Measurements from ENCODE around the gene PLA2G3. TPM values are rescaled to one million over a fixed set of nuclear protein-coding genes. Genes with fewer than 3 reads are reported as not detected.

Gene PLA2G3
- total and polyA plus RNA-seq, 2 donors from 2014 or later = 1.2 TPM; not detected in 1

- no peaks in the 10 kb centered on the region for H3K36me3 ChIP-seq (ENCODE audit: control insufficient read depth in 2 of 3, insufficient read depth in 3 of 3, low read length in 3 of 3)
- intact Hi-C loops (cut with DNase I) = no loop called here
- H3K9ac ChIP-seq (ENCODE audit: low read length in 3 of 3) = no peak overlapping the region
- H3K4me3 ChIP-seq (ENCODE audit: low read length in 3 of 3) = no peak overlapping the region
- peaks cover 0 to 7% (median 6%) of the 10 kb centered on the region in 3 donors for H3K4me1 ChIP-seq (ENCODE audit: control insufficient read depth in 2 of 3, insufficient read depth in 2 of 3, low read depth in 1 of 3, low read length in 3 of 3)
- DNase-seq = peak; percentile 72 to 85 (median 80)
- H3K27me3 ChIP-seq (ENCODE audit: control insufficient read depth, insufficient read depth, low read length) = no peaks in the 10 kb centered on the region
- no peaks in the 10 kb centered on the region for H3K9me3 ChIP-seq (ENCODE audit: control insufficient read depth in 2 of 3, insufficient read depth in 1 of 3, low read length in 3 of 3)
- TF ChIP-seq CTCF (IDR thresholded peaks at IDR 0.05; ENCODE audit: borderline replicate concordance, extremely low read depth, insufficient read depth) = peak; percentile 91
- no peak for FAIRE-seq
- H3K27ac ChIP-seq (ENCODE audit: low read depth in 2 of 2, low read length in 2 of 2) = no peak overlapping the region
Observed at GRCh38 chr22:31148953-31149627, 8.8 kb upstream of the PLA2G3 start.

- Histone ChIP-seq H3K27me3 (ENCODE audit: control insufficient read depth, insufficient read depth, low read length) (no peaks in the 10 kb centered on the region), H3K9ac (ENCODE audit: low read length in 3 of 3) (no peak overlapping the region), H3K9me3 (ENCODE audit: control insufficient read depth in 2 of 3, insufficient read depth in 1 of 3, low read length in 3 of 3) (no peaks in the 10 kb centered on the region), H3K36me3 (ENCODE audit: control insufficient read depth in 2 of 3, insufficient read depth in 3 of 3, low read length in 3 of 3) (no peaks in the 10 kb centered on the region), H3K27ac (ENCODE audit: low read depth in 2 of 2, low read length in 2 of 2) (no peak overlapping the region), H3K4me1 (ENCODE audit: control insufficient read depth in 2 of 3, insufficient read depth in 2 of 3, low read depth in 1 of 3, low read length in 3 of 3) (peaks cover 0 to 7% (median 6%) of the 10 kb centered on the region in 3 donors), H3K4me3 (ENCODE audit: low read length in 3 of 3) (no peak overlapping the region)
- FAIRE-seq (no peak), DNase-seq (no peak)
- no peak for TF ChIP-seq CTCF (IDR thresholded peaks at IDR 0.05; ENCODE audit: borderline replicate concordance, extremely low read depth, insufficient read depth)
- intact Hi-C loops (cut with DNase I) = no loop called here
Observed at GRCh38 chr22:31148488-31148887, 8.2 kb upstream of the PLA2G3 start.

GRCh38 chr22:31144223-31144622, 3.9 kb upstream of the PLA2G3 start:
- Histone ChIP-seq H3K9ac (ENCODE audit: low read length in 3 of 3) (no peak overlapping the region), H3K27me3 (ENCODE audit: control insufficient read depth, insufficient read depth, low read length) (no peaks in the 10 kb centered on the region), H3K36me3 (ENCODE audit: control insufficient read depth in 2 of 3, insufficient read depth in 3 of 3, low read length in 3 of 3) (no peaks in the 10 kb centered on the region), H3K27ac (ENCODE audit: low read depth in 2 of 2, low read length in 2 of 2) (no peak overlapping the region), H3K4me1 (ENCODE audit: control insufficient read depth in 2 of 3, insufficient read depth in 2 of 3, low read depth in 1 of 3, low read length in 3 of 3) (peaks cover 0 to 12% (median 6%) of the 10 kb centered on the region in 3 donors), H3K9me3 (ENCODE audit: control insufficient read depth in 2 of 3, insufficient read depth in 1 of 3, low read length in 3 of 3) (no peaks in the 10 kb centered on the region), H3K4me3 (ENCODE audit: low read length in 3 of 3) (no peak overlapping the region)
- DNase-seq = no peak
- intact Hi-C loops (cut with DNase I) = no loop called here
- FAIRE-seq = no peak
- no peak for TF ChIP-seq CTCF (IDR thresholded peaks at IDR 0.05; ENCODE audit: borderline replicate concordance, extremely low read depth, insufficient read depth)

All from kidney (tissue), 14 donors.